GM19043 (cell line): Measurements from ENCODE around the gene CEMP1.

Experiments
- ATAC-seq: cut with Tn5 transposase; IDR thresholded peaks from one replicate; pipeline ENCODE4 v1.9.1; 2021; ENCODE audit warnings: low read depth; ENCODE audit not compliant: unreplicated experiment

The CEMP1 gene

GRCh38 chr16:2507052-2507659 is 24.1 kb downstream of the CEMP1 start:
- ATAC-seq, result peak; percentile 64

- ATAC-seq, result no peak
These were observed 25.5 kb downstream of the CEMP1 start for GRCh38 chr16:2505695-2506094.

- no peak for ATAC-seq
These were observed 29.0 kb downstream of the CEMP1 start for GRCh38 chr16:2501946-2502895.

GRCh38 chr16:2500918-2501750 is 30.1 kb downstream of the CEMP1 start:
- no peak for ATAC-seq

GRCh38 chr16:2500430-2500917 is 30.7 kb downstream of the CEMP1 start:
- ATAC-seq, result no peak

- ATAC-seq, result no peak
These were observed 31.2 kb downstream of the CEMP1 start for GRCh38 chr16:2499890-2500429.

GRCh38 chr16:2499454-2499853 is 31.8 kb downstream of the CEMP1 start:
- ATAC-seq, result no peak

- no peak for ATAC-seq
These were observed 32.5 kb downstream of the CEMP1 start for GRCh38 chr16:2498531-2499253.

GRCh38 chr16:2497695-2498484 is 33.3 kb downstream of the CEMP1 start:
- ATAC-seq, result no peak

- ATAC-seq, result no peak
These were observed 34.0 kb downstream of the CEMP1 start for GRCh38 chr16:2497116-2497630.

GRCh38 chr16:2496223-2497115 is 34.7 kb downstream of the CEMP1 start:
- no peak for ATAC-seq

- no peak for ATAC-seq
These were observed 36.2 kb downstream of the CEMP1 start for GRCh38 chr16:2495041-2495440.

GRCh38 chr16:2494616-2495015 is 36.6 kb downstream of the CEMP1 start:
- ATAC-seq, result no peak

- no peak for ATAC-seq
These were observed 37.6 kb downstream of the CEMP1 start for GRCh38 chr16:2493605-2494004.

GRCh38 chr16:2492292-2492691 is 38.9 kb downstream of the CEMP1 start:
- no peak for ATAC-seq

GRCh38 chr16:2490190-2491105 is 40.8 kb downstream of the CEMP1 start:
- no peak for ATAC-seq

- no peak for ATAC-seq
These were observed 41.6 kb downstream of the CEMP1 start for GRCh38 chr16:2489581-2489980.
